ENCODE data around the gene ELP2.
"Not testable (repeated sequence)": the region's sequence is repeated elsewhere in the genome, so short reads cannot be mapped to it uniquely, and the experiment has no call there.

The ELP2 gene

GRCh38 chr18:36157441-36157840, 27.7 kb downstream of the ELP2 start:
- no peak for DNase-seq (ENCODE audit: low read depth)

GRCh38 chr18:36158266-36158867, 28.7 kb downstream of the ELP2 start:
- no peak for DNase-seq (ENCODE audit: low read depth)

DNA sequence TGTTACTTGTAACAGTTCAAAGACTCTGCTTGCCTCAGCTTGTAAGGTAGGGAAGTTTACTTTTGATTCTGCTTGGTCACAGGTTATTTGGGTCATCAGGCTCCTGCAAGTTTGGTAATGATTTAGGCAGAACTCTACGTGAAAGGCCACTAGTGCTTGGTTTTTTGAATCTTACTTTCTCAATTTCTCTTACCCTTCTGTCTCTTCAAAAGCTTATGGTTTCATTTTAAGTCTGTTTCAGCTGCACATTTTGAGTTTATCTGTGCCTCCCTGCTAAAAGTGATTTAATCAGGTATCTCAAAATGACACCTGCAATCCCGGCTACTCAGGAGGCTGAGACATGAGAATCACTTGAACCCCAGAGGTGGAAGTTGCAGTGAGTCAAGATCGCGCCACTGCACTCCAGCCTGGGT, 31.3 kb downstream of the ELP2 start:
- no peak for DNase-seq (ENCODE audit: low read depth)

GRCh38 chr18:36162981-36163380, 33.3 kb downstream of the ELP2 start:
- no peak for DNase-seq (ENCODE audit: low read depth)

GRCh38 chr18:36167692-36168218, 38.1 kb downstream of the ELP2 start:
- no peak for DNase-seq (ENCODE audit: low read depth)

GRCh38 chr18:36168296-36168695, 38.6 kb downstream of the ELP2 start:
- not testable (repeated sequence) for DNase-seq (ENCODE audit: low read depth)

GRCh38 chr18:36169938-36170337, 40.2 kb downstream of the ELP2 start:
- no peak for DNase-seq (ENCODE audit: low read depth)

DNA sequence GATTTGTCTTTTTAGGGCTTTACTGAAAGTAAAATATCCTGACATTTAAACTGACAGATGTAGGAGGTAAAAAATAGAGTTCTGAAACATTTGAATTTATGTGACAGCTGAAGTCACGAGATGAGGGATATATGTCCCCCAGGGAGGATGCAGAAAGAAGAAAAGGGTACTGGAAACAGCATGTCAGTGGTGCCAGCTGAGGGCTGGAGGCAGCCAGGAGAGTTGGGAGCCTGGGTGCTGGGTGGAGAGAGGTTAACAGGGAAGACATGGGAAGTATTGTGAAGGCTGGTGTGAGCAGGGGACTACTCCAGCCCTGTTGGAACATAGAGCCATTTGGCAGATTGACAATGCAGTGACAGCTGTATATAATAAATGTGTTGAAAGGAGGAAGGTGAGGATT, 45.8 kb downstream of the ELP2 start:
- DNase-seq (ENCODE audit: low read depth): no peak

GRCh38 chr18:36176177-36176584, 46.5 kb downstream of the ELP2 start:
- no peak for DNase-seq (ENCODE audit: low read depth)

GRCh38 chr18:36176711-36177110, 47.0 kb downstream of the ELP2 start:
- DNase-seq (ENCODE audit: low read depth): no peak

DNA sequence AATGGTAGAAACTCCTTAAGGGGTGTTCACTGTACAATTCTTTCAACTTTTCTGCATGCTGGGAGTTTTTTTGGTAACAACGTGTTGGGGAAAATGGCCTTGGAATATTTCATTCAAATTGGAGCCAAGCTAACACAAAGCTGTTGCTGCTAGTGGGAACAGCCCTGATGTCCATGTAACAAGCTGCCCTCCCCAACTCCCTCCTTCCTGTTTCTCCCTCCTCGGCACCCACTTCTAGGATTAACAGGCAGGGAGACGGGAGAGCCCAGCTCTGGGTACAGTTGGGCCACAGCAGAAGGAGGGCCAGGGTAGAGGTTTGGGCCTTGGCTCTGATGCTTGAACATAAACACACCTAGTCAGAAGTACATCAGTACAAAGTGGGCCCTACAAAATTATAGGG, 48.2 kb downstream of the ELP2 start:
- no peak for DNase-seq (ENCODE audit: low read depth)

DNA sequence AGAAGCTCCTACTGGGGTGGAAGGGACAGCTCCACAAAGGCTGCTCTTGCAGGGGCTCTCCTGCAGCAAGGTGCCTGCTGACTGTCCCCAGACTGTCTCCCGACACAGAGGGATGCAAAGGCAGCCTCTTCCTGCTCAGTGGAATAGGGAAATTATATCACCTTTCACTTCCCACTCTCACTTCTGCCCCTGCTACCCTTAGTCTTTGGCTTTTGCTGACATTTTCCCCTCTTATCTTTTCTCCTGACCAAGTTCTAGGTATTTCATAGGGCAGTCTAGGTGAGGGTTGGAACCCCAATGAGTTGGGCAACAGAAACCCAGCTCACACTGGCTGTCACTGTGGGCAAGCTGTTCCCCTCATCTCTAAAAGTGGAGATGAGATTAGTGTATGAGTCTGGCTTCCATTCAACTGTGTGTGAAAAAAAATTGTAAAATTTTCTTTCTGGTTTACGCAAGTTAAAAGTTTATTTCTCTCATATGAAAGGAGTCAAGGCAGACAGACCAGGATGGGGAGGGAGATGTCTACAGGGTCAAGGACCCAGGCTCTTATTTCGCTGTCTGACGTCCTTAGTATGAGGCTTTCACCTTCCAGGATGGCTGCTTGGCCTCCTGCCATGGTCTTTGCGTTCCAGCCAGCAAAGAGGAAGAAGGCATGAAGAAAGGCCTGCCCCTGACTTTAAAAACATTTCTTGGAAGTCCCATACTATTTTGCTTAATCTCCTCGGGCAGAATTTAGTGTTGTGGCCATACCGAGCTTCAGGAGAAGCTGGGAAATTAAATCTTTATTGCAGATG, 50.1 kb downstream of the ELP2 start:
- DNase-seq (ENCODE audit: low read depth): no peak

DNA sequence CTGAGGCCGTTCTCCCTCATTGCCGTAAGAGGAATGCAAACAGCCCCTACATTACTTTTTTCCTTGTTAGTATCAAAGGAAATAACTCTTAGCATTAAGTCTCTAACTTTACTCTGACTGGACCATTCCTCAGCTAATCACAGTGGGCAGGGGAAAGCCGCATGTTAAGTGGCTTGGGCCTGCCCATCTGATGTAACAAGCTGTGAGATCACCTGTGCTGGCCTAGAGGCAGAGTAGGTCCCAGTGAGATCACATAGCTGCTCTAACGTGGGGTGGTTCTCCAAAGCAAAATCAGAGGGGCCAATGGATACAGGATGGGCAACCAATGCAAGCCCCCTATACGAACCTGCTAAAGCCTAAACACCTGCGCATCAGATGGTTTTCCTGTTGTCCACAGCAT, 51.7 kb downstream of the ELP2 start:
- no peak for DNase-seq (ENCODE audit: low read depth)

DNA sequence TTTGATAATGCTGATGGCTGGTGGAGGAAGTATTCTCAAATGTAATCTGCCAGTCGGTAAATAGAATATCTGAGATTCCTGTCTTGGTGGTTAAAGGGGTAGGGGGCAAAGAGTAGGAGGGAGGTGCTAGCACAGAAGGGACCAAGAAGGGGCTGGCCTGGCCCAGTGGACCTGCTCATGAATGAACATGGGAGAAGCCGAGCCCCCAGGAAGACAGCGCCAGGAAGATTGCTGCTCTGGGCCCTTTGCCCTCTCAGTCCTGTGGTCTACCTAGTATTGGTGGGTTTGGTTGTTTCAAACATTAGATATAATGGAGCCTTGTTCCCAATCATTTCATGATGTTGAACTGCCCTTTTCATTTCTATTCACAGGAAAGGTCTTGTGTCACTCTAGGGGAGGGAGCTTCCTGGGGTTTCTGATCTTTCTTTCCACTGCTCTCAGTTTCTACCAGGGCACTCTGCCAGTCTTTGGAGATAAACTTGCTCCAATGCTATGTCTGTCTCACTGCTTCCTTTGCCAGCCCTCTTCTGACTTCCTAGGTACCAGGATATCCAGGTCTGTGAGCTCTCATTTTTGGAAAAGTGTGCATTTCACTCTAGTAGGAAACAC, 52.3 kb downstream of the ELP2 start:
- DNase-seq (ENCODE audit: low read depth): no peak

GRCh38 chr18:36183033-36183432, 53.3 kb downstream of the ELP2 start:
- no peak for DNase-seq (ENCODE audit: low read depth)

GRCh38 chr18:36183987-36184386, 54.3 kb downstream of the ELP2 start:
- no peak for DNase-seq (ENCODE audit: low read depth)

- DNase-seq (ENCODE audit: low read depth): no peak
Observed at GRCh38 chr18:36185157-36185556, 55.5 kb downstream of the ELP2 start.

DNA sequence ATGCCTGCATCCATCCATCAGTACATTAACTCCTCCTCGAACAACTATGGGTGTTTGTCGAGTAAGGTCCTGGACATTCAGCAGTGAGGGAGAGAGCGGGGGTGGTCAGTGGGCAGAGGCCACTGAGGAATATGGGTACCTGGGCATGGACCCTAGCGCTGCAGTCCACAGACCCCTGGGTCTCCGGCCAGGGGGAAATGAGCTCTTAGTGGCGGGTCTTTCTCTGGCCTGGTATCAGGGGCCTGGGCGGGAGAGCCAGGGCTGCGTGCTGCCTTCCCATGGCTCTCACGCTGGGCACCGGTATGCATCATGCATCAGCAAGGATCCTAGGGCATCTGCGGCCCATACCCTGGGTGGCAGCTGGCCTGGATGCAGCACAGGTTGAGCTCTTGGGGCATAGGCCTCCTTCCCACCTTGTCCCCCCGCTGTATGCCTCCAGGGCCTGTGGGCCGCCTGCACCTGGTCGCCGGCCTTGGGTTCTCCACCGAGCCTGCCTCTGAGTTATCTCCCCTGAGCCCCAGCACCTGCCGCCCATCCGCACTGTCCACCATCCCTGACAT, 56.3 kb downstream of the ELP2 start:
- no peak for DNase-seq (ENCODE audit: low read depth)

DNA sequence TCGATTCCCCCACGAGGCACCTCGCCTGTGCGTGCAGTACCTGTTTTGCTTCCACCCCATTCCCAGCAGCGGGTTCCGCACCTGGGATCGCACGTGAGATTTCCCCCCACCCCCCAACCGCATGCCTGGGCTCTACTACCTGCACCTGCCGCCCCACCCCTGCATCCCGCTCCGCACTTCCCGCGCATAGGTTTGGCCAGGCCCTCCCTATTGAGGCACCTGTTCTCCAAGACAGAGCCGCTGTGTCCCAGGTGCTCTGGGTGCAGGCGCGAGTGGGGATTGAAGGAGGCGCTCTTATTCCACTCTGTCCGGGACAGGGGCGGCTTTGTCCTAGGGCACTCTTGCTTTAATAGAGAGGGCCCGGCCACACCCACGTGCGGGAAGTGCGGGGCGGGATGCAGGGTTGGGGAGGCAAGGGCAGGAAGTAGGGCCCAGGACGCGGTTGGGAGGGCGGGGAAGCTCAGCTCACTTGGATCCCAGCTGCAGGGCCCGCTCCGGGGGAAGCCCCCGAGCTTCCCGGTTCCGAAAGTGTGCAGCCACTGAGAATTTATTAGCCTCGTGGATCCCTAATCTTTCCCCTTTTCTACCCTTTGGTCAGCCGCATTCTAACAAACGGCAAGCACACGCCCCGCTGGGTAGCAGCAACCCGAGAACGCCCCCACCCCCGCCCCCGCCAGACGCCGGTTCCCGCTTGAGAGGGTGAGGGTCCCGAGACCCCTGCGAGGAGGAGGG, 56.9 kb downstream of the ELP2 start:
- no peak for DNase-seq (ENCODE audit: low read depth)

GRCh38 chr18:36187193-36187825, 57.6 kb downstream of the ELP2 start, which contains the start of gene MOCOS:
MOCOS (plus strand) TSS chr18:36187497; CDS start chr18:36187540, 43 bp downstream.
- peak; percentile 15 for DNase-seq (ENCODE audit: low read depth)
